Ishikawa (cell line): ENCODE measurements around the gene RPL7A.

ENCODE experiments used
- CEBPB ChIP-seq: IDR thresholded peaks from 2 replicates; pipeline ENCODE4 v1.6.1; 2012
- CREB1 ChIP-seq: IDR thresholded peaks from 2 replicates; pipeline ENCODE4 v1.6.1; 2012; ENCODE audit warnings: low read depth
- EGR1 ChIP-seq: IDR thresholded peaks from 2 replicates; pipeline ENCODE4 v1.6.1; 2012
- EP300 ChIP-seq: IDR thresholded peaks from 2 replicates; pipeline ENCODE4 v1.6.1; 2012; ENCODE audit warnings: borderline replicate concordance
- FOXM1 ChIP-seq: IDR thresholded peaks from 2 replicates; pipeline ENCODE4 v1.6.1; 2012; ENCODE audit warnings: low read depth, borderline replicate concordance
- MAX ChIP-seq: IDR thresholded peaks from 2 replicates; pipeline ENCODE4 v1.6.1; 2012
- NFIC ChIP-seq: IDR thresholded peaks from 2 replicates; pipeline ENCODE4 v1.6.1; 2012
- RAD21 ChIP-seq: IDR thresholded peaks from 2 replicates; pipeline ENCODE4 v1.6.1; 2012; ENCODE audit warnings: low read depth
- REST ChIP-seq: IDR thresholded peaks from 2 replicates; pipeline ENCODE4 v1.6.1; 2012; ENCODE audit warnings: low read depth, mild to moderate bottlenecking
- TAF1 ChIP-seq: IDR thresholded peaks from 2 replicates; pipeline ENCODE4 v1.6.1; 2012; ENCODE audit warnings: low read depth, mild to moderate bottlenecking
- TCF12 ChIP-seq: IDR thresholded peaks from 2 replicates; pipeline ENCODE4 v1.6.1; 2012; ENCODE audit warnings: low read depth
- TEAD4 ChIP-seq: IDR thresholded peaks from 2 replicates; pipeline ENCODE4 v1.6.1; 2012
- USF1 ChIP-seq: IDR thresholded peaks from 2 replicates; pipeline ENCODE4 v1.6.1; 2012
- YY1 ChIP-seq: IDR thresholded peaks from 2 replicates; pipeline ENCODE4 v1.6.1; 2012; ENCODE audit warnings: low read depth
- ZBTB7A ChIP-seq: IDR thresholded peaks from 2 replicates; pipeline ENCODE4 v1.6.1; 2012; ENCODE audit warnings: low read depth

The RPL7A gene

GRCh38 chr9:133304158-133304470, 43.9 kb upstream of the RPL7A start:
- TF ChIP-seq USF1 (no peak), CREB1 (no peak), RAD21 (no peak), ZBTB7A (no peak), EGR1 (no peak), NFIC (no peak), MAX (no peak)

- TF ChIP-seq ZBTB7A (no peak), TEAD4 (no peak), REST (no peak), CREB1 (no peak), YY1 (no peak), CEBPB (no peak), EP300 (no peak), USF1 (no peak), MAX (no peak), NFIC (no peak), RAD21 (no peak)
Observed at GRCh38 chr9:133304477-133305377, 43.3 kb upstream of the RPL7A start.

- TF ChIP-seq MAX = no peak
- TF ChIP-seq CREB1 = no peak
- no peak for TF ChIP-seq NFIC
- no peak for TF ChIP-seq REST
- TF ChIP-seq EGR1 = no peak
Observed at GRCh38 chr9:133305731-133306130, 42.3 kb upstream of the RPL7A start.

- TF ChIP-seq YY1 (no peak), TCF12 (no peak), ZBTB7A (no peak), TAF1 (no peak)
Observed at GRCh38 chr9:133306242-133307204, 41.5 kb upstream of the RPL7A start.

- TF ChIP-seq REST = no peak
- TF ChIP-seq RAD21 = no peak
- TF ChIP-seq FOXM1 = no peak
- no peak for TF ChIP-seq YY1
- TF ChIP-seq ZBTB7A = no peak
- TF ChIP-seq NFIC = no peak
- TF ChIP-seq EGR1 = no peak
- TF ChIP-seq MAX = no peak
- no peak for TF ChIP-seq TEAD4
- no peak for TF ChIP-seq CEBPB
- no peak for TF ChIP-seq TCF12
Observed at GRCh38 chr9:133307301-133307700, 40.7 kb upstream of the RPL7A start.
